Measurements from ENCODE around the gene RITA1.
A peak's percentile ranks its signal among the peaks of the same experiment; 100 is the strongest.

The RITA1 gene

DNA sequence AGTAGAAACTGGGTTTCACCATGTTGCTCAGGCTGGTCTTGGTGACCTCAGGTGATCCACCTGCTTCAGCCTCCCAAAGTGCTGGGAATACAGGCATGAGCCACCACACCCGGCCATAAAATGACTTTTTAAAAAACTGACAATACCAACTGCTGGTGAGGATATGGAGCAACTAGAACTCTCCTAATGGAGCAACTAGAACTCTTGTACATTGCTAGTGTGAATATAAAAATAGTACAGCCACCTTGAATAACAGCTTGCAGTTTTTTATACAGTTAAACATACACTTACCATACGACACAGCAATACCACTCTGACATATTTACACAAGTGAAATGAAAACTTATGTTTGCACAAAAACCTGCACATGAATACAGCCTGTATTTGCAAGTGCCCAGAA, 38.5 kb upstream of the RITA1 start:
- no peak for TF ChIP-seq ZNF274 (IDR thresholded peaks at IDR 0.05; ENCODE audit: low read depth, low read length)
- H3K4me3 ChIP-seq (ENCODE audit: low read length), result no peak overlapping the region

DNA sequence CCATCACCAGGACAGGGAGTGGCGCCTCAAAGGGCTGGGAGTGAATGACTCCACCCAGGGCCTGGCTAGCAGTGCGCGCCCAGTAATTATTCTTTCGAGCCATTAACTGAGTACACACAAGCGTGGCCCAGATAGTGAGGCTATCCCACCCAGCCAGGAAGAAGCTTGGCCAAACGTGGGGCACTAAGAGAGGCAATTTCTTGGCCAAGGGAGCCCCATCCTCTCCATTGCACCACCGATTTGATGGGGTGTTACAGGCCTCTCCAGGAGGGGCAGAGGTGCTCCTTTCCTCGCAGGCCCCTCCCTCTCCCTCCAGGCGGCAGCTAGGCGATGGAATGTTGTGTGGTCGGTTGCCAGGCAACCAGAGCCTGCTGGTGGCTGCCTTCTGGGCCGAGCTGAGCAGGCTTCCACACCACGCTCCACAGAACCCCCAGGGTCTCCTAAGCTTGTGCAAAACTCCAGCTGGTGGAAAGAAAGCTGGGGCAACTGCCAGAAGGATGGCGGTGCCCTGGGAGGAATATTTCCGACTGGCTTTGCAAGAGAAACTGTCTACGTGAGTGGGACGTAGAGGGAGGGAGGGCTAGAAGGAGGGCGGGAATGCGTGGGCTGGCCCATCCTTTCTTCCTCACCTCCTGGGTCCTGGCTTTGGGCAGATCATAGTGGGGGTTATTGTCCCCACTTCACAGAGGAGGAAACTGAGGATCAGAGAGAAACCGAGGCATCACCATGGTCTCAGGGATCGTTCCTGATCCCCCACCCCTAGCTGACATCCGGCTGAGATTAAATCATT, 36.0 kb upstream of the RITA1 start, which contains the start of gene CFAP73:
CFAP73 (plus strand) TSS at position 364 of the 790 bp plus-strand sequence; CDS start at position 498, 134 bp downstream.
- H3K4me3 ChIP-seq (ENCODE audit: low read length), result no peak within 1 kb of the TSS
- no peak for TF ChIP-seq ZNF274 (IDR thresholded peaks at IDR 0.05; ENCODE audit: low read depth, low read length)

DNA sequence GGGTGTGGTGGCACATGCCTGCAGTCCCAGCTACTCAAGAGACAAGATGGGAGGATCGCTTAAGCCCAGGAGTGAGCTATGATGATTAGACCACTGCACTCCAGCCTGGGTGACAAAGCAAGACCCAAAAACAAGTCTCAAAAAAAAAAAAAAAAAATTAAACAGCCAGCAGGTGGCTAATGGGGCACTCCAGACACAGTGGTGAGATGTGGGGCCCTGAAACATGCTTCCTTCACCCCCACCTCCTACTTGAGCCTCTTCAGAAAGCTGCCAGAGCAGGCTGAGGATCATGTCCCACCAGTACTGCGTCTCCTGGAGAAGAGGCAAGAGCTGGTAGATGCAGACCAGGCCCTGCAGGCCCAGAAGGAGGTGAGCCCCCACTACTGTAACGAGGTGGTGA, 33.9 kb upstream of the RITA1 start:
- H3K4me3 ChIP-seq (ENCODE audit: low read length), result no peak overlapping the region
- TF ChIP-seq ZNF274 (IDR thresholded peaks at IDR 0.05; ENCODE audit: low read depth, low read length), result no peak

DNA sequence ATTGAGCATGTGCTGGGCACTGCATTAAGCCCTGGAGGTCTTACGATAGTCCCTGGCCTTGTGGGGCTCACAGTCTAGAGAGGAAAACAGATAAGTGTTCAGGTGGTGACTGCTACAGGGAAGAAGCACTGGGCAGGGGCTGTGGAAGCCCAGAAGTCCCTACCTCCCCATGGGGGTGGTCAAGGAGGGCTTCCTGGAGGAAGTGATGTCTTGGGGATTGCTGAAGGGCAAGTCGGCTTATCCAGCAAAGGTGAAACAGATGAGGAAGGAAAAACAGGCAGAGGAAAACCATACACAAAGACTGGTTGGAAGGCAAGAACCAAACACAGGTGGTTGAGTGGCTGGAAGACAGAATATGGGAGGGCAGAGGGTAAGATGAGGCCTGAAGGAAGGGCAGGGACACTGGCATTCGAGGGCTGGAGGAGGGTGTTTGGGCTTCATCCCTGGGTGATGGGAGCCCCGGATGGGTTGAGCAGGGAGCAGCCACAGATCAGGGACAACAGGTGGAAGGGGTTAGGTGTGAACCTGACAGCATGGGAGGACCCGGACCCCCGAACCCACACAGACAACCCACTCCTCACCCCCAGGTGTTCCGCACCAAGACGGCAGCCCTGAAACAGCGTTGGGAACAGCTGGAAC, 33.2 kb upstream of the RITA1 start:
- TF ChIP-seq ZNF274 (IDR thresholded peaks at IDR 0.05; ENCODE audit: low read depth, low read length), result no peak
- no peak overlapping the region; the same call in 1 of the 2 replicates for H3K4me3 ChIP-seq (ENCODE audit: low read length)

DNA sequence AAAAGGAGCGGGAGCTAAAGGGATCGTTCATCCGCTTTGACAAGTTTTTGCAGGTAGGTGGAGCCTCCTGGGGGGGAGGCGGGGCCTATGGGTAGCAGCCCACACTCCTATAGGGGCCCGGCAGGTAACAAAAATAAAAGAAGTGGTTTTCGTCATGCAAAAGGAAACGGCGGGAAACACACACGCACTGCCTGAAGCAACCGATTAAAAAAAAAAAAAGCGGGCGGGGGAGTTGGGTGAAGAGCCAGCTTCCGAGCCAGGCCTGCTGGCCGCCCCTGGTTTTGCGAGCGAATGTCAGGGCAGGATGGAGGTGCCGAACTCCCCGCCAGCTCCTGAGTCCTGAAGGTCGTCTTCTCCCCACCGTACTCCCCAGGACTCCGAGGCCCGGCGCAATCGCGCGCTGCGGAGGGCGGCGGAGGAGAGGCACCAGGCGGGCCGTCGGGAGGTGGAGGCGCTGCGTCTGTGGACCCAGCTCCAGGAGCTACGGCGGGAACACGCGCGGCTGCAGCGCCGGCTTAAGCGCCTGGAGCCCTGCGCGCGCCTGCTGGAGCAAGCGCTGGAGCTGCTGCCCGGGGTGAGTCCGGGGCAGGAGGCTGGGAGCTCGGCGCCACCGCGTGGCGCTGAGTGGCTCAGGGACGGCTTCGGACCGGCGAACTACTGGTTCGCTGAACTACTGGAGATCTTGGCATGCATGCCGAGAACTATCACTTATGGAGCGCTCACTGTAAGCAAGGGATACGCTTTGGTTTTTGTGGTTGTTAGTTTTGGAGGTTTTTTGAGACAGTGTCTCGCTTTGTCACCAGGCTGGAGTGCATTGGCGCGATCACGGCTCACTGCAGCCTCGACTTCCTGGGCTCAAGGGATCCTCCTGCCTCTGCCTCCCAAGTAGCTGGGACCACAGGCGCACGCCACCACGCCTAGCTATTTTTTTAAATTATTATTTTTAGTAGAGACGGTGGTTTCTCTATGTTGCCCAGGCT, 32.4 kb upstream of the RITA1 start:
- no peak for TF ChIP-seq ZNF274 (IDR thresholded peaks at IDR 0.05; ENCODE audit: low read depth, low read length)
- peak overlapping the region; percentile 38; the same call in 1 of the 2 replicates for H3K4me3 ChIP-seq (ENCODE audit: low read length)

DNA sequence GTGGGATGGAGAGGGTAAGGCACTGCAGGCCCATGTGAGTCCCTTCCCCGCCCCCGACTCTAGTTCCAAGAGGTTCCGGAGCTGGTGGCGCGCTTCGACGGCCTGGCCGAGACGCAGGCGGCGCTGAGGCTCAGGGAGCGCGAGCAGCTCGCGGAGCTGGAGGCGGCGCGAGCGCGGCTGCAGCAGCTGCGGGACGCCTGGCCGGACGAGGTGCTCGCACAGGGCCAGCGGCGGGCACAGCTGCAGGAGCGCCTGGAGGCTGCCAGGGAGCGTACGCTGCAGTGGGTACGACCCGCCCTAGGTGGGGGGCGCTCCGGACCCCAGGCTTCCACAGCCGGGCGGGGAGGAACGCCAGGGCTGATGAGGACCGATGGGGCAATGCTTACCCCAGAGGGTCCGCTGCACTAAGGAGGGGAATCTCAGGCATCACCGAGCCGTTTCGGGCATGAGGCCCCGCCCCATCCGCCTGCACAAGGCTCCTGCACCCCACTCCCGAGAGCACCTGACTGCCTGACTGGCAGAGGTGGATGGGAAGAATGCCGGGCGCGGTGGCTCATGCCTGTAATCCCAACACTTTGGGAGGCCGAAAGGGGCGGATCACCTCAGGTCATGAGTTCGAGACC, 31.1 kb upstream of the RITA1 start:
- no peak for TF ChIP-seq ZNF274 (IDR thresholded peaks at IDR 0.05; ENCODE audit: low read depth, low read length)
- H3K4me3 ChIP-seq (ENCODE audit: low read length), result peak overlapping the region; percentile 29; the same call in 1 of the 2 replicates

DNA sequence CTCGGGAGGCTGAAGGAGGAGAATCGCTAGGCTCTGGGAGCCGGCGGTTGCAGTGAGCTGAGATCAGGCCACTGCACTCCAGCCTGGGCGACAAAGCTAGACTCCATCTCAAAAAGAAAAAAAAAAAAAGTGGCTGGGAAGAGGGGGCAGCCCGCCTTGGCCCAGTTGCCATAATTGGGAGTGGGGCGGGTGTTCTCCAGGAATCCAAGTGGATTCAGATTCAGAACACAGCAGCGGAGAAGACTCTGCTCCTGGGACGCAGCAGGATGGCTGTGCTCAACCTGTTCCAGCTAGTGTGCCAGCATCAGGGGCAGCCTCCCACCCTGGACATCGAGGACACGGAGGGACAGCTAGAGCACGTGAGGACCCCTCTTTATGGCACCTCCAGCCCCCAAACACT, 30.5 kb upstream of the RITA1 start:
- TF ChIP-seq ZNF274 (IDR thresholded peaks at IDR 0.05; ENCODE audit: low read depth, low read length), result no peak
- H3K4me3 ChIP-seq (ENCODE audit: low read length), result no peak overlapping the region

DNA sequence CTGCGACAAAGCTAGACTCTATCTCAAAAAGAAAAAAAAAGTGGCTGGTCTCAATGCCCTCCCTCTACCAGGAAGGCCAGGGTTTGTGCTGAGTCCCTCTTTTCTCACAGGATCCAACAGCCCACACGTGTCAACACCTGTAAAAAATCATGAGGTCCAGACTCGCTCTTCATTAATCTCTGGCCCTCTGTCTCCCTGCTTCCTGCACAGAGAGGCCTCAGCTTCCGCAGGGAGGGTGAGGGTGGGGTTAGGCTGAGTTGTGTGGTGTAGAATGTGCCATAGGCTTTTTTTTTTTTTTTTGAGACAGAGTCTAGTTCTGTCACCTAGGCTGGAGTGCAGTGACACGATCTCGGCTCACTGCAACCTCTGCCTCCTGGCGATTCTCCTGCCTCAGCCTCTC, 29.9 kb upstream of the RITA1 start:
- H3K4me3 ChIP-seq (ENCODE audit: low read length), result no peak overlapping the region
- TF ChIP-seq ZNF274 (IDR thresholded peaks at IDR 0.05; ENCODE audit: low read depth, low read length), result no peak

DNA sequence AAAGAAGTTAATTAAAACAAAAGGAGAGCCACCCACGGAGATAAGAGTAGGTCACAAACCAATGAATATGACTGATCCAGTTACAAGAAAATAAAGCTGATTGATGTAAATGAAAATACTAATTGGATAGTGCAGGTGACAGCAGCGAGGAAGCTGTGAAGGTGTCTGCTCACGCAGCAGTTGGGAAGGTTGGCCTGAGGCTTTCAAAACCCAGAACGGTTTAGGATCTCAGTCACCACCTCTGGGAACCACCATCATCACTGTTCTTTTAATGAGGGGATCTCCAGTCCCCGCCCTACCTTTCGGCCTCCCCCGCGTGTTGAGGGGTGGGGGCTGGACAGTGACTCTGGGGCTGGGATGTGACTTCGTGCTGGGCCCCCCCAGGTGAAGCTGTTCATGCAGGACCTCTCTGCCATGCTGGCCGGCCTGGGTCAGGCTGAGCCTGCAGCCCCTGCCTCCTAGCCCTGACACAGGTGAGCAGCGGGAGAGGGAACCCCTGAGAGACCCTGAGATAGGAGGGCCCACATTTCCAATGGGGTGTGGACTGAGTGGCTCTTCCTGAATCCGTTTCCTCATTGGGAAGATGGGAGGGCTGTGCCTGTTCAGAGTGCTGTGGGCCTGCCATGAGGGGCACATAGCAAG, 28.2 kb upstream of the RITA1 start:
- no peak overlapping the region for H3K4me3 ChIP-seq (ENCODE audit: low read length)
- no peak for TF ChIP-seq ZNF274 (IDR thresholded peaks at IDR 0.05; ENCODE audit: low read depth, low read length)

DNA sequence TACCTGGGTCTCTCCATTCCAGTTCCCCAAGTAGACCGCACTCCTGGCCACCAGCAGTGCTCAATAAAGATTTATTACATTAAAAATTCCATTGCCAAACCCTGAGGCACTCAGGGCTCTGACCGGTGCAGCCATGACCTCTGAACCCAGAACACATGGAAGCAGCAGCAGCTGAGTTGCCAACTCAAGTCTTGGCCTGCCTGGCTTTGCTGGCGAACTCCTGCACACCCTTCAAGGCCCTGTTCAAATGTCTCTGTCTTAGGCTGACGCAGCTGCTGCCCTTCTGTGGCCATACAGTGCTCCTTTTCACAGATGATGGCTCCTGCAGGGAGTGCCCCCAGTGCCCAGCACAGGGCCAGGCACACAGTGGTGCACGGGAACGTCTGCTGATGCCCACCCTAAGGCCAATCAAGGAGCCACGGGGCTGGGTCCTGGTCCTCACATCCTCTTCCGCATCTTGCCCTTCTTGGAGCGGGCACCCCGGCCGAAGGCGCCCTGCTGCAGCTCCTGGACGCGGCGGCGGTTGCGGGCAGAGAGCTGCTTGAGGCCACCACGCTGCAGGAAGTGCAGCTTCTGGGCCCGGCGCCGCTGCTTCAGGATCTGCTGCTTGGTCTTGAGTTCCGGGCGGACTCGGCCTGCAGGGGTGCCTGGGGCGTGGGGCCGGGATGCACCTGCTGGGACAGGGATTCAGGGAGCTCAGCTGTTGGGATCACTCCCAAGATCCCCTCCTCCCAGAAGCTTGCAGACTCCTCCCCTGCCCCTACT, 26.9 kb upstream of the RITA1 start:
- no peak for TF ChIP-seq ZNF274 (IDR thresholded peaks at IDR 0.05; ENCODE audit: low read depth, low read length)
- no peak overlapping the region for H3K4me3 ChIP-seq (ENCODE audit: low read length)

DNA sequence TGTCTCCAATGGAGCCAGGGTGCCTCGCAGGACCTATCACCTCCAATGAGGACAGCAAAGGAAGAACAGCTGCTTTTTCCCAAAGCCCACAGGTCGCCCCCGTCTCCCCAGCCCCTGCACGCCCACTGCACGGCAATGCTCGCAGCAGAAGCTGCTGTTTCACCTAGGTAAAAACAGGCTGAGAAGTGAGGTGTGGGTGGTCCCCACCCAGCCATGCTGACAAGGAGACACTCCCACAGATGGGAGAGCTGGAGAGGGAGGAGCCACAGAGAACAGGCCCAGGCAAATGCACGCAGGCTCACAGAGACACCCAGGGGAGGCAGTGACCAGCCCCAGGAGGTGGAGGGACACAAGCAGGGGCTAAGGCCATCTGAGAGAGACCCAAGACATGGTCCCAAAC, 25.6 kb upstream of the RITA1 start:
- no peak for TF ChIP-seq ZNF274 (IDR thresholded peaks at IDR 0.05; ENCODE audit: low read depth, low read length)
- H3K4me3 ChIP-seq (ENCODE audit: low read length), result no peak overlapping the region

DNA sequence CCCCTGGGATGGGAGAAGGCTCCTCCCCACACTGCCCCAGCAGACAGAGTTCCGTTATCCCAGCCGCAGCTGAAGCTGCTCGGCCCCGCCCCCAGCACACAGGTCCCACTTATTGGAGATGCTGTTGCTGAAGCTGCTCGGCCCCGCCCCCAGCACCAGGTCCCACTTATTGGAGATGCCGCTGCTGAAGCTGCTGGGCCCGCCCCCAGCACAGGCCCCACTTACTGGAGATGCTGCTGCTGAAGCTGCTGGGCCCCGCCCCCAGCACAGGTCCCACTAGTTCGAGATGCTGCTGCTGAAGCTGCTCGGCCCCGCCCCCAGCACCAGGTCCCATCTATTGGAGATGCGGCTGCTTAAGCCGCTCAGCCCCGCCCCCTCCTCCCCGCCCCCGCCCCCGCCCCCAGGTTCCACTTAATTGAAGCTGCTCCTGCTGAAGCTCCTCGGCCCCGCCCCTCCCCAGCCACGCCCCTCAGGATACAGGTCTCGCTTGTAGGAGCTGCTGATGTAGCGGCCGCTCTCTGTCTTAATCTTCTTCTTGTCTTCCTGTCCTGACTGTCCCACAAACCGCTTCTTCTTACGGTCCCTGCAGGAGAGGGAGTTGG, 24.0 kb upstream of the RITA1 start:
- H3K4me3 ChIP-seq (ENCODE audit: low read length), result no peak overlapping the region

More for the DNA sequence above, 24.0 kb upstream of the RITA1 start:
- no peak for TF ChIP-seq ZNF274 (IDR thresholded peaks at IDR 0.05; ENCODE audit: low read depth, low read length)

Measured in GM08714 (cell line).